GM12892 (cell line): ENCODE data around the gene REEP3.

Source experiments
- POLR2A ChIP-seq: IDR thresholded peaks from 2 replicates; pipeline ENCODE4 v1.6.1; 2011; ENCODE audit warnings: low read depth, low read length, control low read depth
- POLR2AphosphoS5 ChIP-seq: IDR thresholded peaks from 2 replicates; pipeline ENCODE4 v1.6.1; 2011; ENCODE audit warnings: low read depth, low read length, control low read depth

DNA sequence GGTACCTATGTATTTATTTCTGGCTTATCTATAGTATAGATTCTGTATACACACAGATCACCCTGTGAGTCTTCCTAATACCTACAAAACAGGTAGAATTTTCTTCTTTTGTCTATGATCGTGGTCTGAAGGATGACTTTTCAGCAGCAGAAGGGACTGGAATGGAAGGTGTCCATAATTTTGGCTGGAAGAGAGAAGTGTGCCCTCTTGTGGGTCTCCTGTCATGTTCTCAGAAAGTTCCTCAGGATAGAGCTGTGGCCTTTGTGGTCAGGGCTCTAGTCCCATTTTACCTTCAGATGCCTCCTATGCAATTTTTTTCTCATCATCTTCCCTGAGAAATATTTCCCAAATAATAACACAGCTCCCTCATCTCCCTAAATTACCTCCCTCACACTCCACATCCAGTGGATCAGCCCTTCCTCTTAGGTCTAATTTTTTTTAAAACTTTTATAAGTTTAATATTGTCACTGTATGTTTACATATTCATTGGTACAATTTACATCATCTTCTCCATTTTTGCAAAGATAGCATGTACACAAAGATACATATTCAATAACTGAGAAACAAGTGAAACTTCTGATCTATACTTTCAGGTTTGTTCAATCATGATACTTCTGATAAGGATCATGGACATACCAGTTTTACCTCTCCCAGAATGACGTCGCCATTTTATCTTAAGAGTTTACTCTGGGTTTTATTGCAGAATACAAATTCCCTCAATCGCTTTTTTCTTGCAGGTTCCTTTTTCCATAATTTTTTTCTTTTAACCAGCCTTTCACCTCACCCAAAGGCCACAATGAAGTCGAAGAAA is 112.7 kb downstream of the REEP3 start:
- TF ChIP-seq POLR2A = no peak
- TF ChIP-seq POLR2AphosphoS5 = no peak
